Hepatocyte (in vitro differentiated cells): Measurements from ENCODE around the gene CACNG7.

Experiments used
- CTCF ChIP-seq: fragments of 200-600 bp; sonication (generic); IDR thresholded peaks from 2 replicates; pipeline ENCODE4 v1.5.1; 2016; ENCODE audit warnings: antibody characterized with exemption, mild to moderate bottlenecking; ENCODE audit not compliant: poor library complexity
- EZH2 ChIP-seq: fragments of 200-600 bp; sonication (generic); IDR thresholded peaks from 2 replicates; pipeline ENCODE4 v1.6.1; 2016; ENCODE audit warnings: antibody characterized with exemption, mild to moderate bottlenecking, borderline replicate concordance
- EZH2phosphoT487 ChIP-seq: fragments of 200-600 bp; sonication (generic); IDR thresholded peaks from one replicate; pipeline ENCODE4 v1.6.1; 2018; ENCODE audit warnings: antibody characterized with exemption, mild to moderate bottlenecking, low read depth, moderate library complexity; ENCODE audit not compliant: unreplicated experiment, severe bottlenecking

GRCh38 chr19:53868892-53869804, 39.9 kb upstream of the CACNG7 start:
- no peak for TF ChIP-seq CTCF
- TF ChIP-seq EZH2phosphoT487: no peak
- TF ChIP-seq EZH2: no peak
